NCI-H2196 (cell line): Measurements from ENCODE around the gene C1QL1.

ENCODE experiments used
- DNase-seq: peaks from one replicate; lab custom pipeline; 2025; ENCODE audit not compliant: unreplicated experiment; lab: John Stamatoyannopoulos, UW

C1QL1 gene

GRCh38 chr17:44915862-44916780 is 52.0 kb downstream of the C1QL1 start:
- DNase-seq: no peak

GRCh38 chr17:44915321-44915726 is 52.8 kb downstream of the C1QL1 start, which contains the start of gene GFAP:
GFAP (minus strand) TSS chr17:44915500; CDS start chr17:44915486, 14 bp downstream.
- DNase-seq: no peak

- no peak for DNase-seq
Measured at GRCh38 chr17:44914698-44915271, 53.3 kb downstream of the C1QL1 start.

GRCh38 chr17:44914148-44914547 is 54.0 kb downstream of the C1QL1 start:
- no peak for DNase-seq

GRCh38 chr17:44913676-44914075 is 54.4 kb downstream of the C1QL1 start:
- no peak for DNase-seq

GRCh38 chr17:44912763-44913544 is 55.1 kb downstream of the C1QL1 start:
- DNase-seq: no peak

- peak; percentile 14 for DNase-seq
Measured at GRCh38 chr17:44911133-44912001, 56.7 kb downstream of the C1QL1 start.

- DNase-seq: no peak
Measured at GRCh38 chr17:44910231-44911106, 57.6 kb downstream of the C1QL1 start.
